HEK293 (cell line): ENCODE data around the gene CXADR.

Experiments
- CTCF ChIA-PET: fragments of 350-600 bp; formaldehyde crosslinking; extraction: SDS; loops from one replicate; lab custom pipeline; 2021; ENCODE audit warnings: antibody characterized with exemption; lab: Yijun Ruan, JAX
- POLR2A ChIA-PET: fragments of 300-600 bp; formaldehyde crosslinking; extraction: SDS; loops from one replicate; lab custom pipeline; 2020; ENCODE audit warnings: antibody characterized with exemption, inconsistent platforms; lab: Yijun Ruan, JAX
- H3K27ac ChIP-seq: fragments of 200-500 bp; sonication (Bioruptor generic); 2 replicates; pipeline ENCODE4 v1.5.1; 2014; ENCODE audit warnings: low read depth, low read length, control low read depth, inconsistent platforms; ENCODE audit errors: extremely low read depth
- H3K36me3 ChIP-seq, 2 experiments: fragments of 200-500 bp in 1 of 2; sonication (Bioruptor generic) in 1 of 2; 1 replicate in 1 of 2; 2 replicates in 1 of 2; pipeline ENCODE4 v1.5.1; 2014 to 2017; ENCODE audit warnings: inconsistent platforms in 2 of 2, low read length in 2 of 2; ENCODE audit not compliant: control insufficient read depth in 2 of 2, insufficient read depth in 1 of 2
- H3K4me1 ChIP-seq: fragments of 200-500 bp; sonication (Bioruptor generic); 2 replicates; pipeline ENCODE4 v1.5.1; 2014; ENCODE audit warnings: mild to moderate bottlenecking, low read length, inconsistent platforms; ENCODE audit not compliant: control insufficient read depth, insufficient read depth
- H3K4me3 ChIP-seq: 2 replicates; pipeline ENCODE4 v1.5.1; 2011; ENCODE audit warnings: low read depth, mild to moderate bottlenecking, control low read depth, low read length, moderate library complexity
- H3K9me3 ChIP-seq: fragments of 200-500 bp; sonication (Bioruptor generic); 2 replicates; pipeline ENCODE4 v1.5.1; 2014; ENCODE audit warnings: low read depth, low read length, inconsistent platforms; ENCODE audit not compliant: control insufficient read depth, insufficient read depth
- GFI1B ChIP-seq: fragments of 450-650 bp; formaldehyde crosslinking; IDR thresholded peaks from 2 replicates; pipeline ENCODE4 v1.5.1; 2016; ENCODE audit warnings: missing biosample characterization, missing genetic modification characterization
- KLF7 ChIP-seq: fragments of 450-650 bp; formaldehyde crosslinking; IDR thresholded peaks from 2 replicates; pipeline ENCODE4 v1.5.1; 2016; ENCODE audit warnings: missing biosample characterization, missing genetic modification characterization, borderline replicate concordance
- ZBTB7A ChIP-seq: fragments of 450-650 bp; formaldehyde crosslinking; IDR thresholded peaks from 2 replicates; pipeline ENCODE4 v1.5.1; 2016; ENCODE audit warnings: low read depth, missing biosample characterization, missing genetic modification characterization
- ZFP3 ChIP-seq: fragments of 450-650 bp; formaldehyde crosslinking; IDR thresholded peaks from 2 replicates; pipeline ENCODE4 v1.5.1; 2016; ENCODE audit warnings: low read depth, missing biosample characterization, missing genetic modification characterization
- ZNF132 ChIP-seq: fragments of 450-650 bp; formaldehyde crosslinking; IDR thresholded peaks from 2 replicates; pipeline ENCODE4 v1.5.1; 2017; ENCODE audit warnings: missing biosample characterization, missing genetic modification characterization, borderline replicate concordance
- ZNF221 ChIP-seq: fragments of 450-650 bp; formaldehyde crosslinking; IDR thresholded peaks from 2 replicates; pipeline ENCODE4 v1.5.1; 2017; ENCODE audit warnings: missing biosample characterization, missing genetic modification characterization, borderline replicate concordance
- ZNF280D ChIP-seq: fragments of 450-650 bp; formaldehyde crosslinking; IDR thresholded peaks from 2 replicates; pipeline ENCODE4 v1.5.1; 2016; ENCODE audit warnings: missing biosample characterization, missing genetic modification characterization
- ZNF292 ChIP-seq: fragments of 450-650 bp; formaldehyde crosslinking; IDR thresholded peaks from 2 replicates; pipeline ENCODE4 v1.5.1; 2016; ENCODE audit warnings: low read depth, missing biosample characterization, missing genetic modification characterization, borderline replicate concordance
- ZNF394 ChIP-seq: fragments of 450-650 bp; formaldehyde crosslinking; IDR thresholded peaks from 2 replicates; pipeline ENCODE4 v1.5.1; 2016; ENCODE audit warnings: missing biosample characterization, missing genetic modification characterization, mild to moderate bottlenecking, moderate library complexity, borderline replicate concordance
- ZNF423 ChIP-seq: fragments of 450-650 bp; formaldehyde crosslinking; IDR thresholded peaks from 2 replicates; pipeline ENCODE4 v1.5.1; 2016; ENCODE audit warnings: missing biosample characterization, missing genetic modification characterization
- ZNF426 ChIP-seq: fragments of 450-650 bp; formaldehyde crosslinking; IDR thresholded peaks from 2 replicates; pipeline ENCODE4 v1.5.1; 2017; ENCODE audit warnings: missing biosample characterization, missing genetic modification characterization, mild to moderate bottlenecking, inconsistent platforms, moderate library complexity
- ZNF654 ChIP-seq: fragments of 450-650 bp; formaldehyde crosslinking; IDR thresholded peaks from 2 replicates; pipeline ENCODE4 v1.5.1; 2016; ENCODE audit warnings: low read depth, missing biosample characterization, missing genetic modification characterization
- ZNF658 ChIP-seq: fragments of 450-650 bp; formaldehyde crosslinking; IDR thresholded peaks from 2 replicates; pipeline ENCODE4; 2016; ENCODE audit warnings: missing biosample characterization, missing genetic modification characterization
- ZNF707 ChIP-seq: fragments of 450-650 bp; formaldehyde crosslinking; IDR thresholded peaks from 2 replicates; pipeline ENCODE4 v1.5.1; 2016; ENCODE audit warnings: missing biosample characterization, missing genetic modification characterization
- ZNF747 ChIP-seq: fragments of 450-650 bp; formaldehyde crosslinking; IDR thresholded peaks from 2 replicates; pipeline ENCODE4 v1.5.1; 2016; ENCODE audit warnings: missing biosample characterization, missing genetic modification characterization
- TF ChIP-seq, protein P1 (sequence below): fragments of 450-650 bp; formaldehyde crosslinking; IDR thresholded peaks from 2 replicates; pipeline ENCODE4 v1.5.1; 2016; ENCODE audit warnings: missing biosample characterization, missing genetic modification characterization

The CXADR gene

GRCh38 chr21:17622018-17622417, 109.2 kb downstream of the CXADR start:
- POLR2A ChIA-PET, result no interaction called here
- CTCF ChIA-PET, result interaction anchor here (0.7 to 0.9 kb wide), 3 partner anchors 56 to 304 kb away, joined by 3 read pairs; no protein-coding TSS in a partner anchor
- TF ChIP-seq ZNF747, result no peak
- no peak for TF ChIP-seq ZNF292 (tag by site-specific recombination)
- TF ChIP-seq, protein P1, sequence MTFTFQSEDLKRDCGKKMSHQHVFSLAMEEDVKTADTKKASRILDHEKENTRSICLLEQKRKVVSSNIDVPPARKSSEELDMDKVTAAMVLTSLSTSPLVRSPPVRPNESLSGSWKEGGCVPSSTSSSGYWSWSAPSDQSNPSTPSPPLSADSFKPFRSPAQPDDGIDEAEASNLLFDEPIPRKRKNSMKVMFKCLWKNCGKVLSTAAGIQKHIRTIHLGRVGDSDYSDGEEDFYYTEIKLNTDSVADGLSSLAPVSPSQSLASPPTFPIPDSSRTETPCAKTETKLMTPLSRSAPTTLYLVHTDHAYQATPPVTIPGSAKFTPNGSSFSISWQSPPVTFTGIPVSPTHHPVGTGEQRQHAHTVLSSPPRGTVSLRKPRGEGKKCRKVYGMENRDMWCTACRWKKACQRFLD (tag by site-specific recombination), result no peak
- no peak for TF ChIP-seq KLF7 (tag by site-specific recombination)
- no peak for TF ChIP-seq ZNF221 (tag by site-specific recombination)
- no peak for TF ChIP-seq ZNF280D (tag by site-specific recombination)
- TF ChIP-seq ZNF654, result no peak

DNA sequence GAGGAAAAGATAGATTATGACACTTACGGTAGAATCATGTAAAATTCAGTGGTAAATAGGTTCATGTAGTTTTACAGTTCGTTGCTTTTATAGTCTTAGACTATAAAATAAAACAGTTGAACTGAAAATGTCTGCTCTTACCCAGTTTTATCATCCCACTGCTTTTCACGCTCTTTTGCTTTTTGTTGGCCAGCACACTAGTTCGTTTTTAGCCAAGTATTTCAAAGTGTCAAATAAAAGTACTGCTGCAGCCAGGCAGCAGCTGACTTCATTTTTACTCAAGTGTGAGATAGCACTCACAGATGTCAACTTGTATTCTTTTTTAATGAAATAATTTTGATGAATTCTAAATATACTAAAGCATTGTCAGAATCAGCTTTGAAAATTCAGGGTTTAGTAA, 118.4 kb downstream of the CXADR start:
- no peaks in the 10 kb centered on the region for H3K9me3 ChIP-seq
- POLR2A ChIA-PET, result no interaction called here
- CTCF ChIA-PET, result interaction anchor here (0.5 to 0.9 kb wide), 2 partner anchors 18 to 47 kb away, joined by 3 to 5 read pairs; no protein-coding TSS in a partner anchor
- no peak overlapping the region for H3K4me3 ChIP-seq
- H3K27ac ChIP-seq, result no peak overlapping the region
- TF ChIP-seq ZNF658, result no peak
- TF ChIP-seq, all 188 proteins: peak for 0
- no peaks in the 10 kb centered on the region for H3K4me1 ChIP-seq
- H3K36me3 ChIP-seq, result no peaks in the 10 kb centered on the region

More at GRCh38 chr21:17622018-17622417, 109.2 kb downstream of the CXADR start:
- Histone ChIP-seq H3K4me3 (no peak overlapping the region), H3K9me3 (no peaks in the 10 kb centered on the region), H3K4me1 (no peaks in the 10 kb centered on the region), H3K36me3 (no peaks in the 10 kb centered on the region), H3K27ac (no peak overlapping the region)

GRCh38 chr21:17636711-17637110, 123.9 kb downstream of the CXADR start:
- Histone ChIP-seq H3K9me3 (no peaks in the 10 kb centered on the region), H3K27ac (no peak overlapping the region), H3K36me3 (no peaks in the 10 kb centered on the region), H3K4me1 (no peaks in the 10 kb centered on the region), H3K4me3 (no peak overlapping the region)
- ChIA-PET POLR2A (no interaction called here), CTCF (no interaction called here)
- TF ChIP-seq ZNF707 (tag by site-specific recombination), result no peak
- no peak for TF ChIP-seq GFI1B (tag by site-specific recombination)
- TF ChIP-seq ZNF423 (tag by site-specific recombination), result no peak
- no peak for TF ChIP-seq ZBTB7A (tag by site-specific recombination)
- TF ChIP-seq ZNF394 (tag by site-specific recombination), result no peak
- TF ChIP-seq ZNF132, result no peak
- TF ChIP-seq ZNF426, result no peak
- TF ChIP-seq ZFP3 (tag by site-specific recombination), result no peak
